ENCODE results near the gene SCLT1.

Gene SCLT1

GRCh38 chr4:128835498-128836222, 257.7 kb downstream of the SCLT1 start:
- Histone ChIP-seq H3K4me1 (ENCODE audit: control insufficient read depth, insufficient read depth, low read length) (peaks cover 22% of the 10 kb centered on the region), H3K9me3 (ENCODE audit: control insufficient read depth, low read length) (no peaks in the 10 kb centered on the region), H3K36me3 (ENCODE audit: control insufficient read depth, insufficient read depth, low read length) (peaks cover 7% of the 10 kb centered on the region), H3K27ac (ENCODE audit: insufficient read depth, low read depth, low read length, poor library complexity, severe bottlenecking) (no peak overlapping the region), H3K4me3 (ENCODE audit: insufficient read depth, low read depth, low read length) (no peak overlapping the region), H3K27me3 (ENCODE audit: control insufficient read depth, insufficient read depth, low read length, poor library complexity, severe bottlenecking) (no peaks in the 10 kb centered on the region)
- WGBS, 2 experiments, result 88 to 92% methylated on average over 8 of the region's 8 CpGs
